Stimulated activated CD8-positive, alpha-beta memory T cell treated with anti-CD3 and anti-CD28 coated beads, Interleukin-2, amount 100 ng/mL, for 48 hours (primary cell): ENCODE data around the gene GPR107.
"Not testable (repeated sequence)": the region's sequence is repeated elsewhere in the genome, so short reads cannot be mapped to it uniquely, and the experiment has no call there.

ENCODE experiments used
- DNase-seq, 2 donors: peaks; one replicate each; pipeline ENCODE4 v3.0.0-alpha.2; 2020; ENCODE audit warnings: low read depth in 2 of 2

Gene GPR107

DNA sequence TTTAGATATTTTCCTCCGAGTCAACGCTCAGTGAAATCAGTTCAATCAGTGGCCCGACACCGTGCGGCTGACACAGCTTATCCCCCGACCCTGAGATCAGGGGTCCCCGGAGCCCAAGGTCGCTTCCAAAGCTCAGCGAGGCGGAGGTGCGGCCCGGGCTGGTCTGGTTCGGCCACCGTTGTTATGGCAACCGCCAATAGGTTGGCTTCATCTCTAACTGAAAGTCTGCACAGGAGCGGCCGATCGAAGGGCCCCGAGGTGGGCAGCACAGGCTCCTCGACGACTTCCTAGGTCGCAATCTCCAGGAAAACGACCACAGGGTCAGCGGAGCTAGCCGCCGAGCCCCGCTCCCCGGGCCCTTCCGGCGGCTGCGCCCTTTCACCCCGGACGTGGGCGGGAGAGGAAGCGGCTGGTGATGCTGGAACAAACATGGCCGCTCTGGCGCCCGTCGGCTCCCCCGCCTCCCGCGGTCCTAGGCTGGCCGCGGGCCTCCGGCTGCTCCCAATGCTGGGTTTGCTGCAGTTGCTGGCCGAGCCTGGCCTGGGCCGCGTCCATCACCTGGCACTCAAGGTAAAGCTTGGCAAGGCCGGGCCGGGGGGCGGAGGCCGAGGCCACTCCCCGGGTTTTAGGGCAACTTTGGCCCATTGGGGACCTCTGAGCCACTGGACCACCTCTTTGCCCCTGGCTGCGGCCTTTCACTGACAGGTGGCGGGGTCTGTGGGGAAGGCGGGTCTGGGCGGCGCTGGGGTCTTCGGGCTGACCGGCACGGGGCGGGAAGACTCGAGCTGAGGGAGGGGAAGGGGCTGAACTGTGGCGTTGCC lies at the start of gene GPR107:
GPR107 (plus strand) TSS at position 403 of the 821 bp plus-strand sequence; CDS start at position 430, 27 bp downstream.
- DNase-seq: peak; percentile 67 to 73

DNA sequence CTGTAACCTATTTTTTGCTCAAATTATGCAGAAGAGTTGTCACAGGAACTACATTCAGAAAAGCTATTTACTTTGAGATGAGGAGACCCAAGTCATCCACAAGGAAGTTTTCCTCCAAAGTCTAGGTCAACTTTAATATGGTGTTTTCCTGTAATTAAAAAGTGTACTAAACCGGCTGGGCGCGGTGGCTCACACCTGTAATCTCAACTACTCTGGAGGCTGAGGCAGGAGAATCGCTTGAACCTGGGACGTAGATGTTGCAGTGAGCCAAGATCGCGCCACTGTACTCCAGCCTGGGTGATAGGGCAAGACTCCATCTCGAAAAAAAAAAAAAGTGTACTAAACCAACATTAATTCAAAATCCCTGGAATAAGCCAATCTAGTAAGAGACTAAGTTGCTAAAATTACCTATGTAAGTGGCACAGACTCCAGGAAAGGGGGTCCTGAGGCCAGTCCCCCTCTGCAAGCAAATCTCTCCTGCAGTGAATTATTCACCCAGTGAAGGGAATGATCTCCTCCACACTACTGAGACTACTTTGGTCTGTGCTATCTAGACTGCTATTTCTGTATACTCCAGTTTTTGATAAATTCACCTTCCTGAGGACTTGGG lies 49.7 kb upstream of the GPR107 start:
- DNase-seq: no peak

DNA sequence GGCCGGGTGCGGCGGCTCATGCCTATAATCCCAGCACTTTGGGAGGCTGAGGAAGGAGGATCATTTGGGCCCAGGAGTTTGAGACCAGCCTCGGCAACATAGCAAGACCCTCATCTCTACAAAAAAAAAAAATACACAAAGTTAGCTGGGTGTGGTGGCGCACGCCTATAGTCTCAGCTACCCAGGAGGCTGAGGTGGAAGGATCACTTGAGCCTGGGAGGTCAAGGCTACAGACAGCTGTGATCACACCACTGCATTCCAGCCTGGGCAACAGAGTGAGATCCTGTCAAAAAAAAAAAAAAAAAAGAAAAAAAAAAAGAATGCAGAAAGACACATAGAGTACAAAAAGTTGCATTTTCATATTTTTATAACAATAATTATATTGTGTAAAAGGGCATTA lies 46.8 kb upstream of the GPR107 start:
- DNase-seq: not testable (repeated sequence)

DNA sequence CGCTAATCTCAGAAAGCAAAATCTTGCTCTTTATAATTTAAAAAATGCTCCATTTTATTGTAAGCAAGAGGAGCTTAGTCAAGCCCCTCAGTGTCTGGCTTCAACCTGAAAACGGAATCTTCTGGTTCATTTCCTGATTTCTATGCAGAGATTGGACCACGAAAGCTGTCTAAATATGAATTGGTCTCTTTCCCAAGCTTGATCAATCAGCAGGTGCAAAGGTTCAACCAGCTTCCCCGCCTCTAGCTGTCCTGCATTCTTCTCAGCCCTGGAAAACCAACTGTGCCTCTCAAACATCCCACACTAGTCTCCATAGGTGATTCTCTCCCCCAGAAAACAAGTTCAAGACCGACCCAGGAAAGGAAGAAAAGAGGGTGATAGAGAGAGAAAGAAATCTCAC lies 45.2 kb upstream of the GPR107 start:
- no peak for DNase-seq

DNA sequence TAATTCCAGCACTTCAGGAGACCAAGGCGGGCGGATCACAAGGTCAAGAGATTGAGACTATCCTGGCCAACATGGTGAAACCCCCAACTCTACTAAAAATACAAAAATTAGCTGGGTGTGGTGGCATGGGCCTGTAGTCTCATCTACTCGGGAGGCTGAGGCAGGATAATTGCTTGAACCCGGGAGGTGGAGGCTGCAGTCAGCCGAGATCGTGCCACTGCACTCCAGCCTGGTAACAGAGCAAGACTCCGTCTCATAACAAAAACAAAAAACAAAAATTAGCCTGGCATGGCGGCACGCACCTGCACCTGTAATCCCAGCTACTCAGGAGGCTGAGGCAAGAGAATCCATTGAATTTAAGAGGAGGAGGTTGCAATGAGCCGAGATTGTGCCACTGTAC lies 44.2 kb upstream of the GPR107 start:
- not testable (repeated sequence) for DNase-seq

DNA sequence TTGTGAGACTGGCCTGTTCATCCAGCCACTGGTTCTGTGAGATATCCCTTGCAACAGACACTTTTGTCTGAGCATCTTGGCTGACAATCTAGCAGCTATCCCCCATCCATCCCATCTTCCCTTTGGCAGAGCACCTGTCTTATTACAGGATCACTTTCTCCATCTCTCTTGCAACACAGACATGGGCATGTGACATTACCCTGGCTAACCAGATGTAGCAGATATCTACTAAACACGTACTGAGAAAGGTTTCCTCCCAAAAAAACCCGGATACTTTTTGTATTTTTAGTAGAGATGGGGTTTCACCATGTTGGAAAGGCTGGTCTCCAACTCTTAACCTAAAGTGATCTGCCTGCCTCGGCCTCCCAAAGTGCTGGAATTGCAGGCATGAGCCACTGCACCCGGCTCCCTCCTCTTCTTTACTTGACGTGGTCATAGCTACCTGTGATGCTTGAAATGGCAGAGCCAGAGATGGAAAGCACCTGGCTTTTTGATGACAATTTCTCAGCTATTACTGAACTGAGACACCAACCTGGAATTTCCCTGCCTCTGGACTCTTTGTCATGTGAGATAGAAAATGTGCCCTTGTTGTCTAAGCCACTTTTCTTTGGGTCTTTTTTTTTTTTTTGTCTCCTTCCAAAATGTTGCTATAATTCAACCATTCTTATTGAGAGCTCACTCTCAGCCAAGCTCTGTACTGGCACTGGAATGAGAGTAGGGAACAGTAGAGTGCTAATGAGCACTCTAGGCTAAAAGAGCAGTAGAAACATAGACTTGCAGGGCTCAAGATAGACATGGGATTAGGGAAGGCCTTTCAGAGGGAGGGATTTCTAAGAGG lies 43.3 kb upstream of the GPR107 start:
- no peak for DNase-seq

DNA sequence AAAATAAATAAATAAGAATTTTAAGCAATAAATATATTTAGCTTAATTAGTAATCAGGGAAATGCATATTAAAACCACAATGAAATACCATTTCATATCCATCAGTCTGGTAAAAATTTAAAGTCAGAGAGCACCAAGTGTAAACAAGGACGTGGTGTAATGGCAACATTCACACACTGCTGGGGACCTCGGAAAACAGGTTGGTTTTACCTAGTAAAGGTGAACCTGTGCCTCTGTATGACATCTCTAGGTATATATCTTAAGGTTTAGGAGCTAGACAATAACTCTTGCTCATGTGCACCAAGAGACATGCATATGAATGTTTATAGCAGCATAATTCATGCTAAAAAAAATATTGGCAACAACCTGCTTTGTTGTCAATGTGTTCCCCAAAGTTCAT lies 40.4 kb upstream of the GPR107 start:
- no peak for DNase-seq

DNA sequence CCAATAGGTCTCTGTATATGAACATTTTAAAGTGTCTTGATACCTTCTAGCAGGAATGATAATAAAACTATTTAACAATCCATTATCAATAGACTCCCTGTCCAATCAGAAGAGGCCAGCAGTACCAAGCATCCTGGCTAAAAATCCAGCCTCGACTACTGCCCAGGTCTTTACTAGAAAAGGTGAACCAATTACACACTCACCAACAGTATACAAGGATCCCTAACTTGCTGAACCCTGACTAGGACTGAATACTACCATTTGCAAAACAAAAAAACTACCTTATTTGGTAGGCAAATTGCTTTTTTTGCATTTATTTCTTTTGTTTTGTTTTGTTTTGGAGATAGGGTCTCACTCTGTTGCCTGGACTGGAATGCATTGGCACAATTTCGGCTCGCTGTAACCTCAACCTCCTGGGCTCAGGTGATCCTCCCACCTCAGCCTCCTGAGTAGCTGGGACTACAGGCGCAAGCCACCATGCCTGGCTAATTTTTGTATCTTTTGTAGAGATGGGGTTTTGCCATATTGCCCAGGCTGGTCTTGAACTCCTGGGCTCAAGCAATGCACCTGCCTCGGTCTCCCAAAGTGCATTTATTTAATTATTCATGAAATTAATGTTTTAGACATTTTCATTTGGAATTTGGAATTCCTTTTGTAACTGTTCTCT lies 38.2 kb upstream of the GPR107 start:
- DNase-seq: no peak

DNA sequence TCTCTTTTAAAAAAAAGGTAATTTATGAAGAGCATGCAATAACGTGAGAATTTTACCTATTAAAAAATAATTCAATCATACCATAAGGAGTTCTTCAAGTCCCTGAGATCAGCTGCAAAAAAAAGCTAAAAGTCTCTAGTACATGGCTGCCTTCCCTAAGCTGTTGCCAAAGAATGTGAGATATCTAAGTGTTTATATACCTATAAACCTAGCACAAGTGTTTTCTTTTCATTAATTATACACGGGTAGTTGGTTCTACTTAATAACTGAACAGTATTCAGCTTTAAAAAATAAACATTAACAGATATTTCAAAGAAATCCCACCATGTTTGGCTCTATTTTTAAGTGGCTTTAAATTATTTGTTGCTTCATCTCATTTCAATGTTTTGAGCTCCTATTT lies 36.6 kb upstream of the GPR107 start:
- DNase-seq: no peak

DNA sequence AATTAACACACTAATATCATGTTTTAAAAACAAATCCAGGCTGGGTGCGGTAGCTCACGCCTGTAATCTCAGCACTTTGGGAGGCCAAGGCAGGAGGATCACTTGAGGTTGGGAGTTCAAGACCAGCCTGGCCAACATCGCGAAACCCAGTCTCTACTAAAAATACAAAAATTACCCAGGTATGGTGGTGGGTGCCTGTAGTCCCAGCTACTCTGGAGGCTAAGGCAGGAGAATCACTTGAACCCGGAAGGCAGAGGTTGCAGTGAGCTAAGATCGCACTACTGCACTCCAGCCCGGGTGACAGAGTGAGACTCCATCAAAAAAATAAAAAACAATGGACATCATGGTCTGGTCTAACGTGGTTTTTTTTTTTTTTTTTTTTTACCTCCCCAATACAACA lies 36.2 kb upstream of the GPR107 start:
- not testable (repeated sequence) for DNase-seq

DNA sequence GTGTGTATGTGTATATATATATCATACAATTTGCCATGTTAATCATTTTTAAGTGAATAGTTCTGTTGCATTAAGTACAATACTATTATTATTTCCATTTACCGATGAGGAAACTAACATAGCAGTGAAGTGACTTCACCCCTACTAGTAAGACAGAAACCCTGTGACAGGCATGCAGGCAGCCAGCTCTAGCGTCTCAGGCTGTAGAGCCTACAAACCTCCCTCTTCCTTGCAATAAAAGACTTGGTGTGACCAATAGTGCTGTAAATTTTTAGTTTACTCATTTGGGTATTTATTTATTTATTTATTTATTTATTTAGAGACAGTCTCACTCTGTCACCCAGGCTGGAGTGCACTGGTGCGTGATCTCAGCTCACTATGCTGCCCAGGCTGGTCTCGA lies 35.4 kb upstream of the GPR107 start:
- DNase-seq: no peak

DNA sequence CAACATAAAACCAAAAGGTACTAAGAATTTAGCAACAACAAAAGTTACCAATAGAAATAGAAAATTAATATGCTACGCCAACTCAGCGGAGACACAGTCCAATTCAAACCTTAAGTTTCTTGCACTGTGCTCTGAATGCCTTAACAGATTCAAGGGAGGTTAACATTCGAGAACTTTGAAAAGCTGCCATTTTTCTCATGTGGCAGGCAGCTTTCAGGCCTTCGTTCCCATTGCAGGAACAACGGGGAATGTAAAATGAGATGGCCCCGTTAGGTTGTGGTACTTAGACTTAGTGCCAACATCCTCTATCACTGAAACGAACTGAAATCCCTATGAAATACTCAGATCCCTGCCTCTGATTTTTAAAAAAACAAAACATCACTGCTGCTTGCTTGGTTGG lies 33.1 kb upstream of the GPR107 start:
- no peak for DNase-seq

DNA sequence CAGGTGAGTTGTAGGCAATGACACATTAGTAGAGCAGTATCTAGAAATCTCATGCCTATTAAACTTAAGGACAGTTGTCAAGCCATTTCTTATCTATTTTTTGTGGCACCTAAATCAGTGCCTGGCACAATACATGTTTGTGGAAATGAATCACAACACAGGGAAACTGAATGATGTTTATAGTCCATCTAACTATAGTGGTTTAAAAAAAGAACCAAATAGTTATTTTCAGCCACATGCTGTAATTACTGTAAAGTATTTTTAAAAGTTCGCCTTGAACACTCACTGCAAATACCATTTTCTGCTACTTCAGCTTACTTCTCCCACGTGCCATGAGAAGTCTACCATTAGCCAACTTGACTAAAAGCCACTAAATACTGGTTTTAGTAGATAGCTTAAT lies 32.6 kb upstream of the GPR107 start:
- no peak for DNase-seq

DNA sequence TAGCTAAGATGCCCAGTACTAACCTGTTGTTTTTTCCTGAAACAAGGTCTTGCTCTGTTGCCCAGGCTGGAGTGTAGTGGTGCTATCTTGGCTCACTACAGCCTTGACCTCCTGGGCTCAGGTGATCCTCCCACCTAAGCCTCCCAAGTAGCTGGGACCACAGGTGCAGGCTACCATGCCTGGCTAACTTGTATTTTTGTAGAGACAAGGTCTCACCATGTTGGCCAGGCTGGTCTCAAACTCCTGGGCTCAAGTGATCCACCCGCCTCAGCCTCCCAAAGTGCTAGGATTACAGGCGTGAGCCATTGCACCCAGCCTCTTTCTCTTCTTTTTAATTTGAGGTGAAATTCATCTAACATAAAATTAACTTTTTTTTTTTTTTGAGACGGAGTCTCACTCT lies 31.9 kb upstream of the GPR107 start:
- not testable (repeated sequence) for DNase-seq

DNA sequence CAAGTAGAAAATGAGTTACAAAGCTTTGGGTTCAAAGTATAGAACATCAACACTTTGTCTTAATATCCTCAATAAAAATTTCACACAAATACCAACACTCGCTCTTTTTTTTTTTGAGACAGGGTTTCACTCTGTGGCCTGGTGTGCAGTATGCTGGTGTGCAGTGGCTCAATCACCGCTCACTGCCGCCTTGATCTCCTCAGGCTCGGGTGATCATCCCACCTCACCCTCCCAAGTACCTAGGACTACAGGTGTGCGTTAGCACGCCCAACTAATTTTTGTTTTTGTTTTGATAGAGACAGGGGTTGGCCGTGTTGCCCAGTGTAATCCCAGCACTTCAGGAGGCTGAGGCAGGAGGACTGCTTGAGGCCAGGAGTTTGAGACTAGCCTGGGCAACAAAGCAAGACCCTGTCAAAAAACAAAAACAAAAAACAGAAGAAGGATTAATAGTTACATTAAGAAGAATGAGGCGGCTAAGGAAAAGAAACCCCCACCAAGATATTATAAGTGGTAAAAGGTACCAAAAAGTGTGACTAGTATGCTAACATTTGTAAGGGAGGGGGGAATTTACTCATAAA lies 31.1 kb upstream of the GPR107 start:
- DNase-seq: no peak

DNA sequence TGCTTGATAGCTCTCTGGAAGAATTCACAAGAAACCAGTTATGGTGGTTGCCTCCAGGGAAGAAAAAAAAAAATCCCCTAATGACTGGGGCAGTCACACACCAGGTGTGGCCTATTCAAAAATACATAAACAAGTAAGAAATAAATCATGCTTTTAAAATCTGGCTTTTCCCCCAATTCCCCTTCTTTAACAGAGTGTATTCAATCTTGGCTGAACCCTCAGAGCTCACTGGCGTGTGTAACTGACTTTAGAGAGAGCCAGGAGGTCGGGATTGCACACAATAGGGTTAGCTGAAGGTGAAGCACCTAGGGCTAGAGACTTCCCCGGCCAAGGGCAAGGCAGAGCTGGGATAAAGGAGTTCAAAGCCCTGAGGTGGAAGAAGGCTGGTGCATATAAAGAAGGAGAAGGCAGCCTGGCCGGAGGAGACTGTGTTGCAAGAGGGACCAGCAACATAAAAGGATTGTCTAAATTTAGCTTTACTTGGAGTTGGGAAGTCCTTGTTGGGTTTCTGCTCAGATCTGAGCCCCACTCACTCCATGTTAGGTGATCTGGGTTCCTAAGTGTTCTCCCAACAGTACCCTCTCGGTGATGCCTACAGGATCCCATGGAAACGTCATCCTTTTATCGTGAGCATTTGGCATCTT lies 30.4 kb upstream of the GPR107 start:
- DNase-seq: no peak

DNA sequence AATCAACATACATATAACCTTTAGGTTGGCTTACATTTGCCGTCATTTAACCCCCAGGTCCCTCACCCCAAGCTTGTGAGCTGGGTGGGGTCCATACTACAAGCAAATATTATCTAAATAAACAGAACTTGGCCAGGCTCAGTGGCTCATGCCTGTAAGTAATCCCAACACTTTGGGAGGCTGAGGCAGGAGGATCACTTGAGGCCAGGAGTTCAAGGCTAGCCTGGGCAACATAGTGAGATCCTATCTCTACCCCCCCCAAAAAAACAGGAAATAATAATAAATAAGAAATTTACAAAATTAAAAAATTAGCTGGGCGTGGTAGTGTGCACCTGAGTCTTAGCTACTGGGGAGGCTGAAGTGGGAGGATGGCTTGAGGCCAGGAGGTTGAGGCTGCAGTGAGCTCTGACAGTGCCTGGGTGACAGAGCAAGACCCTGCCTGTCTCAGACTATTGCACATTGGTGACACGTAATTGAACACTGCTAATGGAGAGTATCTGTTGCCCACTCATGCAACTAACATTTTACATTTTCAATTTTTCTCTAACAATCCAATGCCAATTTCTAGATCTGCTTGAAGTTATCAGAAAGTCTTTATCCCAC lies 29.6 kb upstream of the GPR107 start:
- DNase-seq: no peak

DNA sequence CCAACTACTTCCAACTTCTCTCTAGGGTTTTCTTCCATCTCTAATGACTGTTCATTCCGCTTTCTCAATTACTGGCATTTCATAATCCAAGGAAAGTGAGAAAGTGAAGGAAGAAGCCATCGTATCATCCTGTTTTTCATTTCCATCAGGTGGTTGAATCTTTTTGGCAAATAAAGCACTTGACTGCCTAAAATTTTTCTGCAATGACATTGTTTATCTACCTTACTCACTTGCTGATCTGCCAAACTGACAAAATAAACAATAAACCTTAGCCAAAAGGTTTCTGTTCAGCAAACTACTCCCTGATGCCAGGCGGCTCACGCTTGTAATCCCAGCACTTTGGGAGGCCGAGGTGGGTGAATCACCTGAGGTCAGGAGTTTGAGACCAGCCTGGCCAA lies 29.1 kb upstream of the GPR107 start:
- DNase-seq: no peak

DNA sequence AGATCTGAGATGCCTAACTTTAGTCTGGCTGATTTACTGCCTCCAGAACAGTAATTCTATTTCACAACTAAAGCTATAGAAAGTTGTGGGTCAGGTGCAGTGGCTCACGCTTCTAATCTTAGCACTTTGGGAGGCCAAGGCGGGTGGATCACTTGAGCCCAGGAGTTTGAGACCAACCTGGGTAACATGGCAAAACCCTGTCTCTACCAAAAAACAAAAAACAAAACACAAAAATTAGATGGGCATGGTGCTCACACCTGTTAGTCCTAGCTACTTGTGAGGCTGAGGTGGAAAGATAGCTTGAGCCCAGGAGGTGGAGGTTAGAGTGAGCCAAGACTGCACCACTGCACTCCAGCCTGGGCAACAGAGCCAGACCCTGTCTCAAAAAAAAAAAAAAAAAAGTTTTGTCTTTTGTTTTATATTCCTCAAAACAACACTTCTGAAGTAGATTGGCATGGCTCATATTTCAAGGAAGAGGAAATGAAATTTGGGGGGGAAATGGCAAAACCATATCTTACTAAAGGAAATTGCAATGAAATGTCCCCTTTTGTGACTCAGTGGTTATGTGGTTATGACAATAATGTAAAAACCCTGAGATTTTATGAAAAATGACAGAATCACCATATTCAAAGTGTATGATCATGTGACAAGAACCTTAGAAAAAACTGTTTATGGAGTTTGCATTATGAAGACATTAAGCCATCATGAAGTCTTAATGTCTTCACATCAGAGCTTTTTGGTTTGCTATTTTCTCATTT lies 26.9 kb upstream of the GPR107 start:
- DNase-seq: no peak
